A549 (cell line): ENCODE measurements around the gene PRKAG2. TPM values are rescaled to one million over a fixed set of nuclear protein-coding genes. Genes with fewer than 3 reads are reported as not detected.
"Not testable (repeated sequence)": the region's sequence is repeated elsewhere in the genome, so short reads cannot be mapped to it uniquely, and the experiment has no call there.

ENCODE experiments used
- ATAC-seq, 2 experiments: fragments of 200-7000 bp in 1 of 2; fragments of >200 bp in 1 of 2; cut with Nextera tagmentation in 1 of 2; cut with Tn5 transposase in 1 of 2; 3 replicates each; pipeline versions ENCODE4 v1.8.0 to v1.9.1; 2018 to 2020; ENCODE audit warnings: mild to moderate bottlenecking in 1 of 2, moderate library complexity in 1 of 2
- CTCF ChIA-PET: fragments of 300-600 bp; sonication (Branson Sonifier 250); formaldehyde crosslinking; extraction: SDS; loops from one replicate; lab custom pipeline; 2021; ENCODE audit warnings: antibody characterized with exemption, inconsistent platforms; lab: Yijun Ruan, JAX
- POLR2A ChIA-PET: fragments of 350-600 bp; formaldehyde crosslinking; extraction: SDS; loops from one replicate; lab custom pipeline; 2021; ENCODE audit warnings: antibody characterized with exemption, inconsistent platforms; lab: Yijun Ruan, JAX
- DNase-seq, 2 experiments: peaks; one replicate each; pipeline versions ENCODE4 v3.0.0 to v3.0.0-alpha.2; 2011 to 2016; ENCODE audit warnings: low read depth in 1 of 2, low spot score in 1 of 2
- FAIRE-seq: peaks from 2 replicates; lab custom pipeline; 2011; peaks lifted over from hg19 to GRCh38; lab: Jason Lieb, UNC
- H3K27ac ChIP-seq, 2 experiments: fragments of >200 bp; sonication (Bioruptor Twin); formaldehyde crosslinking; 3 replicates each; pipeline ENCODE4 v1.5.1; 2016 to 2017
- H3K4me1 ChIP-seq: fragments of >200 bp; sonication (Bioruptor Twin); formaldehyde crosslinking; 3 replicates; pipeline ENCODE4 v1.6.1; 2016
- H3K4me2 ChIP-seq: fragments of >200 bp; sonication (Bioruptor Twin); formaldehyde crosslinking; 3 replicates; pipeline ENCODE4 v1.6.1; 2016
- H3K4me3 ChIP-seq: fragments of >200 bp; sonication (Bioruptor Twin); formaldehyde crosslinking; 3 replicates; pipeline ENCODE4 v1.5.1; 2016
- H3K9me3 ChIP-seq: fragments of >200 bp; sonication (Bioruptor Twin); formaldehyde crosslinking; 3 replicates; pipeline ENCODE4 v1.6.1; 2016
- ATOH8 ChIP-seq: fragments of 250-450 bp; sonication (Bioruptor Pico); IDR thresholded peaks from 2 replicates; pipeline ENCODE4 v1.5.0; 2020; ENCODE audit warnings: low read depth, mild to moderate bottlenecking, moderate library complexity
- BCL3 ChIP-seq: fragments of >200 bp; sonication (Bioruptor Twin); formaldehyde crosslinking; IDR thresholded peaks from 3 replicates; pipeline ENCODE4 v1.6.1; 2016
- CBX2 ChIP-seq: fragments of 200-600 bp; sonication (generic); IDR thresholded peaks from 2 replicates; pipeline ENCODE4 v1.6.1; 2016; ENCODE audit warnings: low read depth, mild to moderate bottlenecking, borderline replicate concordance
- CTCF ChIP-seq: fragments of >200 bp; sonication (Bioruptor Twin); formaldehyde crosslinking; IDR thresholded peaks from 3 replicates; pipeline ENCODE4 v1.5.1; 2016
- EHMT2 ChIP-seq: fragments of 200-600 bp; sonication (generic); IDR thresholded peaks from 2 replicates; pipeline ENCODE4 v1.6.1; 2016; ENCODE audit warnings: antibody characterized with exemption, low read depth, mild to moderate bottlenecking, moderate library complexity
- ELK1 ChIP-seq: fragments of 150-350 bp; IDR thresholded peaks from 2 replicates; pipeline ENCODE4 v1.6.1; 2014; ENCODE audit warnings: low read depth, mild to moderate bottlenecking, low read length
- EP300 ChIP-seq, 2 experiments: fragments of >200 bp; sonication (Bioruptor Twin); formaldehyde crosslinking; IDR thresholded peaks; 2 replicates in 1 of 2; 3 replicates in 1 of 2; pipeline ENCODE4 v1.6.1; 2016 to 2017
- FOSB ChIP-seq: fragments of 250-450 bp; sonication (Bioruptor Pico); IDR thresholded peaks from 2 replicates; pipeline ENCODE4 v1.5.0; 2020; ENCODE audit warnings: mild to moderate bottlenecking, moderate library complexity
- GATA3 ChIP-seq: IDR thresholded peaks from 2 replicates; pipeline ENCODE4 v1.6.1; 2012; ENCODE audit warnings: borderline replicate concordance
- HOXA7 ChIP-seq: fragments of 250-450 bp; sonication (Bioruptor Pico); IDR thresholded peaks from 2 replicates; pipeline ENCODE4 v1.5.0; 2020; ENCODE audit warnings: mild to moderate bottlenecking, moderate library complexity
- JUNB ChIP-seq: fragments of >200 bp; sonication (Bioruptor Twin); formaldehyde crosslinking; IDR thresholded peaks from 2 replicates; pipeline ENCODE4 v1.6.1; 2016
- KDM1A ChIP-seq: fragments of 200-600 bp; sonication (generic); IDR thresholded peaks from 2 replicates; pipeline ENCODE4 v1.6.1; 2016; ENCODE audit warnings: low read depth, mild to moderate bottlenecking
- KDM5A ChIP-seq: fragments of 200-600 bp; sonication (generic); IDR thresholded peaks from 2 replicates; pipeline ENCODE4 v1.6.1; 2016; ENCODE audit warnings: antibody characterized with exemption, mild to moderate bottlenecking
- MYC ChIP-seq: IDR thresholded peaks from 2 replicates; pipeline ENCODE4 v1.6.1; 2012; ENCODE audit warnings: mild to moderate bottlenecking, inconsistent platforms, low read length, improper control_type of control experiment, borderline replicate concordance
- NR3C1 ChIP-seq: fragments of >200 bp; sonication (Bioruptor Twin); formaldehyde crosslinking; IDR thresholded peaks from 3 replicates; pipeline ENCODE4 v1.6.1; 2017
- PBX3 ChIP-seq: IDR thresholded peaks from 2 replicates; pipeline ENCODE4 v1.6.1; 2012
- POLR2A ChIP-seq: IDR thresholded peaks from 2 replicates; pipeline ENCODE4 v1.6.1; 2012; ENCODE audit warnings: mild to moderate bottlenecking, low read length
- RCOR1 ChIP-seq: fragments of 150-350 bp; IDR thresholded peaks from 2 replicates; pipeline ENCODE4 v1.6.1; 2014; ENCODE audit warnings: antibody characterized with exemption, low read length, low read depth
- REST ChIP-seq: fragments of 200-600 bp; sonication (generic); IDR thresholded peaks from 2 replicates; pipeline ENCODE4 v1.6.1; 2016; ENCODE audit warnings: antibody characterized with exemption, mild to moderate bottlenecking, moderate library complexity
- SMC3 ChIP-seq: fragments of >200 bp; sonication (Bioruptor Twin); formaldehyde crosslinking; IDR thresholded peaks from 3 replicates; pipeline ENCODE4 v1.6.1; 2018; ENCODE audit warnings: inconsistent platforms
- TP53 ChIP-seq: fragments of 250-450 bp; sonication (Bioruptor Pico); IDR thresholded peaks from 2 replicates; pipeline ENCODE4 v1.5.0; 2021; ENCODE audit warnings: mild to moderate bottlenecking, moderate library complexity
- ZC3H11A ChIP-seq: fragments of 450-650 bp; IDR thresholded peaks from 2 replicates; pipeline ENCODE4 v1.6.1; 2014; ENCODE audit warnings: antibody characterized with exemption, mild to moderate bottlenecking
- ZSCAN20 ChIP-seq: fragments of 250-450 bp; sonication (Bioruptor Pico); IDR thresholded peaks from 2 replicates; pipeline ENCODE4 v1.8.0; 2022; ENCODE audit warnings: mild to moderate bottlenecking, moderate library complexity
- WGBS: methylation state at CpG from one replicate; pipeline ENCODE4 v1.1.6; 2017; ENCODE audit errors: missing lambda C conversion rate; 5-methylcytosine and 5-hydroxymethylcytosine counted together
- polyA plus RNA-seq, 4 experiments: library from polyadenylated mRNA; depleted of rRNA in 3 of 4; stranded (reverse); fragments of >200 nt; fragmentation: RNase III in 1 of 4; extraction: RNeasy Plus Mini Kit Qiagen cat#74134 plus additional on column Dnase treatment in 1 of 4; gene quantifications; 2 replicates in 3 of 4; 3 replicates in 1 of 4; pipeline ENCODE4 v1.2.3, GENCODE V29; 2011 to 2017

Gene PRKAG2
- polyA plus RNA-seq, 2 of the 4 experiments (the other 2 are of a cell fraction), result 26.5 to 31.7 TPM

- no peaks in the 10 kb centered on the region for H3K9me3 ChIP-seq
- POLR2A ChIA-PET, result no interaction called here
- H3K4me3 ChIP-seq, result no peak overlapping the region
- no peak for ATAC-seq
- FAIRE-seq, result no peak
- H3K27ac ChIP-seq, result no peak overlapping the region
- CTCF ChIA-PET, result interaction anchor here (1.0 kb wide), 1 partner anchor 41 kb away, joined by 3 read pairs; no protein-coding TSS in a partner anchor
- no peak overlapping the region for H3K4me2 ChIP-seq
- TF ChIP-seq KDM5A (no peak), TP53 (no peak), PBX3 (no peak), SMC3 (no peak), MYC (no peak), RCOR1 (no peak), CBX2 (no peak), ATOH8 (CRISPR knock-in tag) (no peak), JUNB (no peak), EHMT2 (no peak)
- DNase-seq, result no peak
- H3K4me1 ChIP-seq, result no peaks in the 10 kb centered on the region
- 64% methylated on average over 8 of the region's 8 CpGs for WGBS
These were observed 49.3 kb downstream of the PRKAG2 start for GRCh38 chr7:151827620-151828019.

- WGBS, result 82% methylated on average over 6 of the region's 6 CpGs
- H3K4me2 ChIP-seq, DNase-seq, H3K4me3 ChIP-seq, POLR2A ChIA-PET, H3K9me3 ChIP-seq, FAIRE-seq, H3K4me1 ChIP-seq, H3K27ac ChIP-seq, ATAC-seq: not testable (repeated sequence)
- CTCF ChIA-PET, result interaction anchor here (0.8 to 3.8 kb wide), 2 partner anchors 10 to 44 kb away, joined by 3 to 16 read pairs; no protein-coding TSS in a partner anchor
These were observed 50.6 kb downstream of the PRKAG2 start for GRCh38 chr7:151826316-151826715.

GRCh38 chr7:151825721-151826120 is 51.2 kb downstream of the PRKAG2 start:
- no peak for DNase-seq
- Histone ChIP-seq H3K27ac (no peak overlapping the region), H3K4me1 (no peaks in the 10 kb centered on the region), H3K4me3 (no peak overlapping the region), H3K9me3 (no peaks in the 10 kb centered on the region), H3K4me2 (no peak overlapping the region)
- 70% methylated on average over 5 of the region's 5 CpGs for WGBS
- POLR2A ChIA-PET, result no interaction called here
- CTCF ChIA-PET, result interaction anchor here (0.8 to 3.8 kb wide), 2 partner anchors 10 to 43 kb away, joined by 3 to 16 read pairs; no protein-coding TSS in a partner anchor
- no peak for FAIRE-seq
- TF ChIP-seq HOXA7 (CRISPR knock-in tag), result no peak
- no peak for TF ChIP-seq REST
- TF ChIP-seq CTCF, result no peak
- no peak for TF ChIP-seq CBX2
- no peak for TF ChIP-seq GATA3
- no peak for TF ChIP-seq RCOR1
- TF ChIP-seq ELK1, result no peak
- TF ChIP-seq POLR2A, result no peak
- TF ChIP-seq FOSB (CRISPR knock-in tag), result no peak
- no peak for TF ChIP-seq NR3C1
- TF ChIP-seq BCL3, result no peak
- no peak for TF ChIP-seq KDM1A
- TF ChIP-seq ZSCAN20 (CRISPR knock-in tag), result no peak
- TF ChIP-seq EP300 (IDR thresholded peaks at IDR 0.05), result no peak
- TF ChIP-seq ZC3H11A, result no peak
- TF ChIP-seq PBX3, result no peak
- ATAC-seq, result no peak
